Neural cell (in vitro differentiated cells): ENCODE data around the gene SVEP1. TPM values are rescaled to one million over a fixed set of nuclear protein-coding genes. Genes with fewer than 3 reads are reported as not detected.

Experiments
- H2AFZ ChIP-seq: fragments of 200-600, 300-800 bp; sonication (generic), shearing (Covaris generic); 2 replicates; pipeline ENCODE4 v1.6.0; 2014; ENCODE audit warnings: low read depth, mild to moderate bottlenecking, antibody characterized with exemption, low read length, moderate library complexity
- H3F3A ChIP-seq: fragments of 200-600 bp; shearing (Covaris generic); 2 replicates; pipeline ENCODE4 v1.6.1; 2016; ENCODE audit warnings: mild to moderate bottlenecking, moderate library complexity, mixed read lengths, antibody characterized with exemption, low read length; ENCODE audit not compliant: insufficient read depth, poor library complexity, severe bottlenecking
- H3K27ac ChIP-seq: fragments of 200-600, 300-800 bp; sonication (generic), shearing (Covaris generic); 2 replicates; pipeline ENCODE4 v1.5.1; 2014; ENCODE audit warnings: mild to moderate bottlenecking, low read length, moderate library complexity
- H3K27me3 ChIP-seq: fragments of 300-800, 200-600 bp; sonication (generic), shearing (Covaris generic); 2 replicates; pipeline ENCODE4 v1.6.0; 2014; ENCODE audit warnings: mild to moderate bottlenecking, low read depth, low read length, moderate library complexity; ENCODE audit not compliant: insufficient read depth
- H3K36me3 ChIP-seq: fragments of 300-800, 200-600 bp; sonication (generic), shearing (Covaris generic); 2 replicates; pipeline ENCODE4 v1.5.1; 2014; ENCODE audit warnings: mild to moderate bottlenecking, antibody characterized with exemption, low read length, moderate library complexity; ENCODE audit not compliant: insufficient read depth
- H3K4me2 ChIP-seq: fragments of 300-800, 200-600 bp; sonication (generic), shearing (Covaris generic); 2 replicates; pipeline ENCODE4 v1.6.0; 2014; ENCODE audit warnings: mild to moderate bottlenecking, low read length
- H3K4me3 ChIP-seq: fragments of 300-800, 200-600 bp; sonication (generic), shearing (Covaris generic); 2 replicates; pipeline ENCODE4 v1.5.1; 2014; ENCODE audit warnings: mild to moderate bottlenecking, low read length, moderate library complexity
- H3K79me2 ChIP-seq: fragments of 200-600 bp; shearing (Covaris generic); replicated peaks from 2 replicates; pipeline ENCODE4 v1.6.0; 2014; ENCODE audit warnings: mild to moderate bottlenecking, low read length, moderate library complexity; ENCODE audit not compliant: insufficient read depth
- H3K9ac ChIP-seq: fragments of 300-800, 200-600 bp; sonication (generic), shearing (Covaris generic); 2 replicates; pipeline ENCODE4 v1.6.1; 2016; ENCODE audit warnings: mild to moderate bottlenecking, low read length, mixed read lengths
- H3K9me2 ChIP-seq: fragments of 200-600 bp; shearing (Covaris generic); 2 replicates; pipeline ENCODE4 v1.6.1; 2016; ENCODE audit warnings: mild to moderate bottlenecking, low read length, mixed read lengths; ENCODE audit not compliant: insufficient read depth
- H3K9me3 ChIP-seq: fragments of 200-600, 300-800 bp; sonication (generic), shearing (Covaris generic); 2 replicates; pipeline ENCODE4 v1.6.1; 2016; ENCODE audit warnings: mild to moderate bottlenecking, mixed run types, low read length, moderate library complexity, mixed read lengths
- H4K20me1 ChIP-seq: fragments of 200-600 bp; shearing (Covaris generic); 2 replicates; pipeline ENCODE4 v1.6.1; 2016; ENCODE audit warnings: mild to moderate bottlenecking, mixed run types; ENCODE audit not compliant: insufficient read depth
- POLR2AphosphoS5 ChIP-seq: IDR thresholded peaks from 2 replicates; pipeline ENCODE4 v1.6.1; 2012
- RAD21 ChIP-seq: fragments of 450-650 bp; conservative IDR thresholded peaks from 2 replicates; pipeline ENCODE4 v1.6.1; 2014; ENCODE audit warnings: antibody characterized with exemption, mild to moderate bottlenecking, moderate library complexity
- SMC3 ChIP-seq: fragments of 450-650 bp; conservative IDR thresholded peaks from 2 replicates; pipeline ENCODE4 v1.6.1; 2014; ENCODE audit warnings: antibody characterized with exemption, mild to moderate bottlenecking, moderate library complexity; ENCODE audit not compliant: poor library complexity
- TAF1 ChIP-seq: IDR thresholded peaks from 2 replicates; pipeline ENCODE4 v1.6.1; 2012; ENCODE audit warnings: low read depth
- polyA plus RNA-seq: library from polyadenylated mRNA; depleted of rRNA; stranded (reverse); fragments of >200 nt; gene quantifications from 2 replicates; pipeline ENCODE4 v1.2.3, GENCODE V29; 2014
- TF ChIP-seq, protein P1 (sequence below): fragments of 450-650 bp; IDR thresholded peaks from 2 replicates; pipeline ENCODE4 v1.5.1; 2014; ENCODE audit warnings: antibody characterized with exemption, mild to moderate bottlenecking, moderate library complexity; ENCODE audit not compliant: poor library complexity, severe bottlenecking
- TF ChIP-seq, protein P2 (sequence below): IDR thresholded peaks from 2 replicates; pipeline ENCODE4 v1.6.1; 2012; ENCODE audit warnings: borderline replicate concordance

Gene SVEP1
- polyA plus RNA-seq, 1 donor from 2014 or later: 0.10 TPM

DNA sequence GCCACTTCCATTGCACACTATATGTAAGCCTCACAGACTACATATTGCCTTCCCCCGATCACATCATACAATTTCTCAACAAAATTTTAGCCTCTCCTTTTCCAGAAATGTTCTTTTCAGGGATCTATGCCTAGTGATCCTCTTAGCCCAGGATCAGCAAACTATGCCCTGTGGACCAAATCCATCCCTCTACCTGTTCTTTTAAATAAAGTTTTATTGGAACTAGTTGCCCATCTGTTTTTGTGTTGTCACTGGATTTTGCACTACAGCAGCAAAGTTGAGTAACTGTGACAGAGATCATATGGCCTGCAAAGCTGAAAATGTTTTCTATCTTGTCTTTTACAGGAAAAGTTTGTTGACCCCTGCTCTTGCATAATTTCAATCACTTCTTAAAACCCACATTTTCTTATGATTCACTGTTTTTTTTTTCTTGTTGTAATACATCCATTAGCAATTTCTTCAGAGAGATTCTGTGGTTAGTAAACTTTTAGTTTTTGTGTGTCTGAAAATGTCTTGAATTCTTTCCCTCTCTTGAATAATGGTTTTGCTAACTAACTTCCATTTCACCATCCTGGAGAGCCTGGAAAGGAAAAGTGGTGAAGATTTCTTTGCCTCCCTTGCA lies 248.9 kb downstream of the SVEP1 start:
- Histone ChIP-seq H3K9ac (no peak overlapping the region), H3K79me2 (no peaks in the 10 kb centered on the region), H3K27ac (no peak overlapping the region), H2AFZ (no peak overlapping the region), H3K27me3 (no peaks in the 10 kb centered on the region), H3F3A (no peaks in the 10 kb centered on the region), H3K36me3 (no peaks in the 10 kb centered on the region), H4K20me1 (no peaks in the 10 kb centered on the region), H3K4me3 (no peak overlapping the region), H3K9me2 (no peaks in the 10 kb centered on the region), H3K4me2 (no peak overlapping the region), H3K9me3 (no peaks in the 10 kb centered on the region)
- TF ChIP-seq TAF1 (no peak), POLR2AphosphoS5 (no peak)

DNA sequence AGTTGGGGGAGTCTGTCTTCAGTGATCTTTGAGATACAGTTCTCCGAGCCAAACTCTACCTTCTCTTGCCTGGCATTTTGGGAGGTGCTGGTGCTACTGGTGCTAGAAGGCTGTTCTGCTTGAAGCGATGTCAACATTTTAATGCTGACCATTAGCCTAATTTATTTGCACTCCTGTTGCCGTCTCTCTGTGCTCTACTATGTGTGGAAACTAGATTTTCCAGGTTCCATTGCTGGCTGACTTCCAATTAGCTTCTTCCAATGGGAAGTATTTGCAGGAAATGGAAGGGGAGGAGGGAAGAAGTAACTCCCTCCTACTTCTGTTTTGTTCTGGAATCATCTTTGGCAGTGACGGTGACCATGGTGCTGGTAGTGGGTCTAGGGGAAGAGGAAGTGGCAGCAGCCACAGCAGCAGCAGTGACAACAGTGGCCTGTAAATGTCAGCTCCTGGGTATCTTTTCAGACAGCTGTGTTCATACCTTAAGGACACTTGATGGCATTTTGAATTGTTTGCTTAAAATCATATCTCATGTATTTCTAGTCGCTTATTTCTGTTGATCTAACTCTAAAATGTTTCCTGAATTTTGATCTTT lies 249.8 kb downstream of the SVEP1 start:
- Histone ChIP-seq H3K9ac (no peak overlapping the region), H4K20me1 (no peaks in the 10 kb centered on the region), H3K36me3 (no peaks in the 10 kb centered on the region), H3K9me2 (no peaks in the 10 kb centered on the region), H3K27me3 (no peaks in the 10 kb centered on the region), H2AFZ (no peak overlapping the region), H3K27ac (no peak overlapping the region), H3F3A (no peaks in the 10 kb centered on the region), H3K4me2 (no peak overlapping the region), H3K79me2 (no peaks in the 10 kb centered on the region), H3K9me3 (no peaks in the 10 kb centered on the region), H3K4me3 (no peak overlapping the region)
- TF ChIP-seq, protein P1, sequence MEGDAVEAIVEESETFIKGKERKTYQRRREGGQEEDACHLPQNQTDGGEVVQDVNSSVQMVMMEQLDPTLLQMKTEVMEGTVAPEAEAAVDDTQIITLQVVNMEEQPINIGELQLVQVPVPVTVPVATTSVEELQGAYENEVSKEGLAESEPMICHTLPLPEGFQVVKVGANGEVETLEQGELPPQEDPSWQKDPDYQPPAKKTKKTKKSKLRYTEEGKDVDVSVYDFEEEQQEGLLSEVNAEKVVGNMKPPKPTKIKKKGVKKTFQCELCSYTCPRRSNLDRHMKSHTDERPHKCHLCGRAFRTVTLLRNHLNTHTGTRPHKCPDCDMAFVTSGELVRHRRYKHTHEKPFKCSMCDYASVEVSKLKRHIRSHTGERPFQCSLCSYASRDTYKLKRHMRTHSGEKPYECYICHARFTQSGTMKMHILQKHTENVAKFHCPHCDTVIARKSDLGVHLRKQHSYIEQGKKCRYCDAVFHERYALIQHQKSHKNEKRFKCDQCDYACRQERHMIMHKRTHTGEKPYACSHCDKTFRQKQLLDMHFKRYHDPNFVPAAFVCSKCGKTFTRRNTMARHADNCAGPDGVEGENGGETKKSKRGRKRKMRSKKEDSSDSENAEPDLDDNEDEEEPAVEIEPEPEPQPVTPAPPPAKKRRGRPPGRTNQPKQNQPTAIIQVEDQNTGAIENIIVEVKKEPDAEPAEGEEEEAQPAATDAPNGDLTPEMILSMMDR: no peak

DNA sequence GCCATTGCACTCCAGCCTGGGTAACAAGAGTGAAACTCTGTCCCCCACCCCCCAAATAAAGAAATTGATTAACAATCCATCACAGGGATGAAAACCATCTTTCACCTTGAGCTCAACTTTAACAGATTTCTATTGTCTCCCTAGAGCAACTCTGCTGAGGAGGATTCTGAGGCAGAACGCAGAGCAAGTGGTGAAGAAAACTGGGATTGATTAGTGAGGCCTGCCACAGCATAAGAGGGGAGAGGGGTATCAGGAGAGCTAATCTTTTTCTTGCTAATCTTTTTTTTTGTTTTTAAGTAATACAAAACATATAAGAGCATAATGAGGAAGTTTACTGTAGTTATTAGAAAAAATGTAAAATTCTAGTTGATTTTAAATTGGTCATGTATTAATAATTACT lies 250.8 kb downstream of the SVEP1 start:
- Histone ChIP-seq H3K27me3 (no peaks in the 10 kb centered on the region), H3K9me2 (no peaks in the 10 kb centered on the region), H3F3A (no peaks in the 10 kb centered on the region), H3K4me2 (no peak overlapping the region), H3K9ac (no peak overlapping the region), H3K27ac (no peak overlapping the region), H3K9me3 (no peaks in the 10 kb centered on the region), H2AFZ (no peak overlapping the region), H4K20me1 (no peaks in the 10 kb centered on the region), H3K36me3 (no peaks in the 10 kb centered on the region), H3K4me3 (no peak overlapping the region), H3K79me2 (no peaks in the 10 kb centered on the region)
- TF ChIP-seq, protein P2, sequence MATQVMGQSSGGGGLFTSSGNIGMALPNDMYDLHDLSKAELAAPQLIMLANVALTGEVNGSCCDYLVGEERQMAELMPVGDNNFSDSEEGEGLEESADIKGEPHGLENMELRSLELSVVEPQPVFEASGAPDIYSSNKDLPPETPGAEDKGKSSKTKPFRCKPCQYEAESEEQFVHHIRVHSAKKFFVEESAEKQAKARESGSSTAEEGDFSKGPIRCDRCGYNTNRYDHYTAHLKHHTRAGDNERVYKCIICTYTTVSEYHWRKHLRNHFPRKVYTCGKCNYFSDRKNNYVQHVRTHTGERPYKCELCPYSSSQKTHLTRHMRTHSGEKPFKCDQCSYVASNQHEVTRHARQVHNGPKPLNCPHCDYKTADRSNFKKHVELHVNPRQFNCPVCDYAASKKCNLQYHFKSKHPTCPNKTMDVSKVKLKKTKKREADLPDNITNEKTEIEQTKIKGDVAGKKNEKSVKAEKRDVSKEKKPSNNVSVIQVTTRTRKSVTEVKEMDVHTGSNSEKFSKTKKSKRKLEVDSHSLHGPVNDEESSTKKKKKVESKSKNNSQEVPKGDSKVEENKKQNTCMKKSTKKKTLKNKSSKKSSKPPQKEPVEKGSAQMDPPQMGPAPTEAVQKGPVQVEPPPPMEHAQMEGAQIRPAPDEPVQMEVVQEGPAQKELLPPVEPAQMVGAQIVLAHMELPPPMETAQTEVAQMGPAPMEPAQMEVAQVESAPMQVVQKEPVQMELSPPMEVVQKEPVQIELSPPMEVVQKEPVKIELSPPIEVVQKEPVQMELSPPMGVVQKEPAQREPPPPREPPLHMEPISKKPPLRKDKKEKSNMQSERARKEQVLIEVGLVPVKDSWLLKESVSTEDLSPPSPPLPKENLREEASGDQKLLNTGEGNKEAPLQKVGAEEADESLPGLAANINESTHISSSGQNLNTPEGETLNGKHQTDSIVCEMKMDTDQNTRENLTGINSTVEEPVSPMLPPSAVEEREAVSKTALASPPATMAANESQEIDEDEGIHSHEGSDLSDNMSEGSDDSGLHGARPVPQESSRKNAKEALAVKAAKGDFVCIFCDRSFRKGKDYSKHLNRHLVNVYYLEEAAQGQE: no peak
- no peak for TF ChIP-seq SMC3
- TF ChIP-seq TAF1: no peak
- no peak for TF ChIP-seq RAD21
- TF ChIP-seq, protein P1: no peak
